ENCODE measurements around the gene IL23R.
"Not testable (repeated sequence)": the region's sequence is repeated elsewhere in the genome, so short reads cannot be mapped to it uniquely, and the experiment has no call there.

Gene IL23R

GRCh38 chr1:67140460-67140859 lies 25.8 kb upstream of the IL23R start:
- FAIRE-seq (no peak), DNase-seq (ENCODE audit: insufficient read length, low spot score) (no peak)
- TF ChIP-seq CTCF (IDR thresholded peaks at IDR 0.05; ENCODE audit: insufficient read depth, missing control alignments): no peak

GRCh38 chr1:67141832-67142231 lies 24.4 kb upstream of the IL23R start:
- DNase-seq (ENCODE audit: insufficient read length, low spot score); FAIRE-seq: not testable (repeated sequence)

- no peak for TF ChIP-seq CTCF (IDR thresholded peaks at IDR 0.05; ENCODE audit: insufficient read depth, missing control alignments)
- FAIRE-seq (no peak), DNase-seq (ENCODE audit: insufficient read length, low spot score) (no peak)
Measured at GRCh38 chr1:67142931-67143330, 23.3 kb upstream of the IL23R start.

- no peak for TF ChIP-seq CTCF (IDR thresholded peaks at IDR 0.05; ENCODE audit: insufficient read depth, missing control alignments)
- no peak for FAIRE-seq
- DNase-seq (ENCODE audit: insufficient read length, low spot score): no peak
Measured at GRCh38 chr1:67143966-67144365, 22.3 kb upstream of the IL23R start.

GRCh38 chr1:67144696-67145095 lies 21.6 kb upstream of the IL23R start:
- no peak for DNase-seq (ENCODE audit: insufficient read length, low spot score)
- no peak for FAIRE-seq
- peak; percentile 18 for TF ChIP-seq CTCF (IDR thresholded peaks at IDR 0.05; ENCODE audit: insufficient read depth, missing control alignments)

GRCh38 chr1:67146101-67146500 lies 20.2 kb upstream of the IL23R start:
- DNase-seq (ENCODE audit: insufficient read length, low spot score) (no peak), FAIRE-seq (no peak)
- no peak for TF ChIP-seq CTCF (IDR thresholded peaks at IDR 0.05; ENCODE audit: insufficient read depth, missing control alignments)

- FAIRE-seq (no peak), DNase-seq (ENCODE audit: insufficient read length, low spot score) (no peak)
- no peak for TF ChIP-seq CTCF (IDR thresholded peaks at IDR 0.05; ENCODE audit: insufficient read depth, missing control alignments)
Measured at GRCh38 chr1:67146539-67146938, 19.7 kb upstream of the IL23R start.

- not testable (repeated sequence) for FAIRE-seq; DNase-seq (ENCODE audit: insufficient read length, low spot score)
Measured at GRCh38 chr1:67147973-67148372, 18.3 kb upstream of the IL23R start.

Measured in D721Med (cell line).